Hindlimb muscle (tissue), 1 donor: ENCODE data around the gene RAB18. TPM values are rescaled to one million over a fixed set of nuclear protein-coding genes. Genes with fewer than 3 reads are reported as not detected.
"Not testable (repeated sequence)": the region's sequence is repeated elsewhere in the genome, so short reads cannot be mapped to it uniquely, and the experiment has no call there.

ENCODE experiments used
- DNase-seq: peaks from one replicate; pipeline ENCODE4 v3.0.0-alpha.2; 2013
- polyA plus RNA-seq: library from polyadenylated mRNA; unstranded; fragments of 120-200 nt; gene quantifications from one replicate; pipeline ENCODE4 v1.2.1, GENCODE V29; 2013; ENCODE audit not compliant: insufficient read length

RAB18 gene
- polyA plus RNA-seq, 1 donor, result 97.8 TPM

- DNase-seq, result no peak
Measured at GRCh38 chr10:27550823-27551222, 46.7 kb downstream of the RAB18 start.

GRCh38 chr10:27558612-27559020 is 54.5 kb downstream of the RAB18 start:
- DNase-seq, result peak; percentile 59

GRCh38 chr10:27561334-27561733 is 57.2 kb downstream of the RAB18 start:
- no peak for DNase-seq

GRCh38 chr10:27564398-27564797 is 60.3 kb downstream of the RAB18 start:
- DNase-seq, result no peak

GRCh38 chr10:27564880-27565279 is 60.8 kb downstream of the RAB18 start:
- DNase-seq, result no peak

GRCh38 chr10:27568196-27569175 is 64.4 kb downstream of the RAB18 start:
- no peak for DNase-seq

GRCh38 chr10:27569946-27570345 is 65.8 kb downstream of the RAB18 start:
- DNase-seq, result no peak

GRCh38 chr10:27577038-27577437 is 72.9 kb downstream of the RAB18 start:
- DNase-seq, result not testable (repeated sequence)

GRCh38 chr10:27578316-27578715 is 74.2 kb downstream of the RAB18 start:
- no peak for DNase-seq

GRCh38 chr10:27581225-27581624 is 77.1 kb downstream of the RAB18 start:
- DNase-seq, result no peak

GRCh38 chr10:27584302-27584701 is 80.2 kb downstream of the RAB18 start:
- no peak for DNase-seq

Other genes starting within 250 kb of the RAB18 start
- gene MKX, start 241.5 kb downstream of the RAB18 start, polyA plus RNA-seq, result 0.93 TPM